Gastrocnemius medialis (tissue), 4 donors: ENCODE data around the gene SCNN1B. TPM values are rescaled to one million over a fixed set of nuclear protein-coding genes. Genes with fewer than 3 reads are reported as not detected.

Experiments used
- ATAC-seq, 2 donors: fragments of 150-250 bp; one replicate each; pipeline ENCODE4 v1.9.1; 2016
- DNase-seq, 2 donors: peaks; one replicate each; pipeline ENCODE4 v3.0.0-alpha.2; 2019
- H3K27ac ChIP-seq, 4 donors: fragments of 200-600 bp; sonication (generic); 1 replicate in 1 of 4; 2 replicates in 3 of 4; pipeline ENCODE4 v1.5.1; 2016 to 2018; ENCODE audit warnings: mild to moderate bottlenecking in 2 of 4, moderate library complexity in 1 of 4
- H3K27me3 ChIP-seq, 3 donors: fragments of 200-600 bp; sonication (generic) in 2 of 3; 1 replicate in 1 of 3; 2 replicates in 2 of 3; pipeline versions ENCODE4 v1.5.1 to v1.6.0; 2016 to 2019; ENCODE audit warnings: mild to moderate bottlenecking in 1 of 3, moderate library complexity in 1 of 3
- H3K36me3 ChIP-seq, 2 donors: fragments of 200-600 bp; sonication (generic) in 1 of 2; one replicate each; pipeline ENCODE4 v1.5.1; 2017 to 2018
- H3K4me1 ChIP-seq, 2 donors: fragments of 200-600 bp; sonication (generic) in 1 of 2; one replicate each; pipeline ENCODE4 v1.5.1; 2016 to 2017; ENCODE audit warnings: mild to moderate bottlenecking in 2 of 2
- H3K4me3 ChIP-seq, 4 donors: fragments of 200-600 bp; sonication (generic) in 3 of 4; 1 replicate in 1 of 4; 2 replicates in 3 of 4; pipeline ENCODE4 v1.5.1; 2016 to 2019; ENCODE audit warnings: mild to moderate bottlenecking in 2 of 4
- H3K9me3 ChIP-seq, 3 donors: fragments of 200-600 bp; sonication (generic) in 2 of 3; 1 replicate in 1 of 3; 2 replicates in 2 of 3; pipeline ENCODE4 v1.5.1; 2016 to 2019
- CTCF ChIP-seq, 5 experiments: fragments of 450-650 bp in 3 of 5; fragments of 200-600 bp in 2 of 5; sonication (generic) in 2 of 5; IDR thresholded peaks in 4 of 5; conservative IDR thresholded peaks in 1 of 5; 1 replicate in 4 of 5; 2 replicates in 1 of 5; pipeline ENCODE4 v1.5.1; 2016 to 2019; ENCODE audit warnings: antibody characterized with exemption in 5 of 5, mild to moderate bottlenecking in 3 of 5, moderate library complexity in 3 of 5
- POLR2A ChIP-seq, 2 donors: fragments of 450-650 bp; IDR thresholded peaks; one replicate each; pipeline ENCODE4 v1.6.1; 2017; ENCODE audit warnings: antibody characterized with exemption in 2 of 2, mild to moderate bottlenecking in 2 of 2, moderate library complexity in 2 of 2
- in situ Hi-C, 4 donors: fragments of 200-750 bp; cut with MboI; loops; one replicate each; pipeline versions ENCODE4 v1.15.0 to v1.8.0; 2017; ENCODE audit warnings: low sequenced_read_pairs in 4 of 4
- intact Hi-C: fragments of 100-400 bp; cut with DNase I; formaldehyde crosslinking; loops from one replicate; pipeline ENCODE4 v1.15.1; 2023; ENCODE audit warnings: low total_unique reads
- total RNA-seq, 4 donors: library from RNA; depleted of rRNA; stranded (reverse); fragments of >200 nt; gene quantifications; one replicate each; pipeline versions ENCODE4 v1.1.0 to v1.2.3, GENCODE V29; 2016

Gene SCNN1B
- total RNA-seq, 4 donors from 2014 or later = 0.81 to 2.3 (median 0.99) TPM

- H3K4me3 ChIP-seq = no peak overlapping the region
- H3K36me3 ChIP-seq = peaks cover 0 to 42% of the 10 kb centered on the region in 2 donors
- intact Hi-C loops (loop anchor here (5.0 kb wide), 1 partner anchor 52 kb away; no protein-coding TSS in a partner anchor), in situ Hi-C loops (no loop called here)
- H3K27me3 ChIP-seq = no peaks in the 10 kb centered on the region
- peak; percentile 54 to 81 for DNase-seq
- ATAC-seq = peak; percentile 92 to 98
- peaks cover 14 to 15% of the 10 kb centered on the region in 2 donors for H3K4me1 ChIP-seq
- H3K27ac ChIP-seq = peak overlapping the region; percentile 70 to 75 (median 71)
- H3K9me3 ChIP-seq = no peaks in the 10 kb centered on the region
- no peak for TF ChIP-seq CTCF (IDR thresholded peaks at IDR 0.05 in 4 of 5, conservative IDR thresholded peaks at IDR 0.05 in 1 of 5)
- TF ChIP-seq POLR2A (IDR thresholded peaks at IDR 0.05) = no peak
Observed at GRCh38 chr16:23414731-23415130, 112.6 kb downstream of the SCNN1B start.

GRCh38 chr16:23416816-23417215 lies 114.7 kb downstream of the SCNN1B start:
- H3K4me3 ChIP-seq = no peak overlapping the region
- intact Hi-C loops (no loop called here), in situ Hi-C loops (no loop called here)
- DNase-seq (no peak), ATAC-seq (no peak)
- no peak for TF ChIP-seq POLR2A (IDR thresholded peaks at IDR 0.05)
- TF ChIP-seq CTCF (IDR thresholded peaks at IDR 0.05 in 4 of 5, conservative IDR thresholded peaks at IDR 0.05 in 1 of 5) = no peak
- H3K4me1 ChIP-seq = peaks cover 14 to 15% of the 10 kb centered on the region in 2 donors
- no peaks in the 10 kb centered on the region for H3K27me3 ChIP-seq
- H3K9me3 ChIP-seq = no peaks in the 10 kb centered on the region
- no peak overlapping the region for H3K27ac ChIP-seq
- H3K36me3 ChIP-seq = peaks cover 0 to 33% of the 10 kb centered on the region in 2 donors

- ATAC-seq (no peak), DNase-seq (no peak)
- H3K27ac ChIP-seq = no peak overlapping the region
- in situ Hi-C loops = no loop called here
- no peaks in the 10 kb centered on the region for H3K27me3 ChIP-seq
- H3K4me1 ChIP-seq = peaks cover 8 to 16% of the 10 kb centered on the region in 2 donors
- H3K9me3 ChIP-seq = no peaks in the 10 kb centered on the region
- H3K36me3 ChIP-seq = peaks cover 0 to 18% of the 10 kb centered on the region in 2 donors
- intact Hi-C loops = no loop called here
- TF ChIP-seq CTCF (IDR thresholded peaks at IDR 0.05 in 4 of 5, conservative IDR thresholded peaks at IDR 0.05 in 1 of 5) (no peak), POLR2A (IDR thresholded peaks at IDR 0.05) (no peak)
- no peak overlapping the region for H3K4me3 ChIP-seq
Observed at GRCh38 chr16:23420011-23420410, 117.9 kb downstream of the SCNN1B start.

- Histone ChIP-seq H3K4me3 (no peak overlapping the region), H3K27ac (peak overlapping the region; percentile 69 to 86 (median 77)), H3K4me1 (peaks cover 4 to 12% of the 10 kb centered on the region in 2 donors), H3K9me3 (no peaks in the 10 kb centered on the region), H3K27me3 (no peaks in the 10 kb centered on the region), H3K36me3 (peaks cover 0 to 3% of the 10 kb centered on the region in 2 donors)
- DNase-seq = peak; percentile 59 to 67
- no peak for TF ChIP-seq CTCF (IDR thresholded peaks at IDR 0.05 in 4 of 5, conservative IDR thresholded peaks at IDR 0.05 in 1 of 5)
- TF ChIP-seq POLR2A (IDR thresholded peaks at IDR 0.05) = peak; percentile 18 to 57
- in situ Hi-C loops (no loop called here), intact Hi-C loops (no loop called here)
- ATAC-seq = peak; percentile 96 to 98
Observed at GRCh38 chr16:23423496-23424049, 121.5 kb downstream of the SCNN1B start.
